Omental fat pad (tissue), 4 donors: ENCODE results near the gene LCE1D. TPM values are rescaled to one million over a fixed set of nuclear protein-coding genes. Genes with fewer than 3 reads are reported as not detected.

Experiments
- ATAC-seq: fragments of 150-250 bp; one replicate; pipeline ENCODE4 v1.9.1; 2016; ENCODE audit warnings: mild to moderate bottlenecking, moderate library complexity; ENCODE audit not compliant: low FRiP score
- DNase-seq: peaks from one replicate; pipeline ENCODE4 v3.0.0-alpha.2; 2019; ENCODE audit warnings: low spot score
- total RNA-seq, 4 donors: library from RNA; depleted of rRNA; stranded (reverse); fragments of >200 nt; gene quantifications; one replicate each; pipeline ENCODE4 v1.1.0, GENCODE V29; 2016
- TF ChIP-seq, protein P1 (sequence below), 3 donors: fragments of 450-650 bp; IDR thresholded peaks; one replicate each; pipeline ENCODE4 v1.5.1; 2016 to 2017; ENCODE audit warnings: antibody characterized with exemption in 3 of 3, mild to moderate bottlenecking in 3 of 3, moderate library complexity in 2 of 3

Gene LCE1D
- total RNA-seq, 4 donors from 2014 or later = not detected

DNA sequence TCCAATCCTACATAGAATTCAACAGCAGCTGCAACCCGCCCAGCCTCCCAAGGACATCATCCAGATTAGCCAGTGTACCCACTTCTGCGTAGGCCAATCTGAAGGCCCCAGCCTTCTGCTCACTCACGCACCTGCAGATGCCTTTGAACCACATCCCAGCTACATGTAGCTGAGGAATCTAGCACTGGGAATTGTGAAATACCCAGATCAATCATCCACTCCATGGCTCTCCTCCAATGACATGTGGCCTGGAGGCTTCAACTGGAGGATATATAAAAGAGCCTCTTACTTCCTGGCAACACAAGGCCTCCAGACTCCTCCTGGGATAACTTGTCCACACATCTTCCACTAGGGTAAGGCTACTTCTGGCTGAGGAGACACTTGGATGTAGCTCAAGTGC, 46.0 kb downstream of the LCE1D start, which contains the start of gene LCE6A:
Gene LCE6A, plus strand, starts transcription at position 301 of the 400 bp plus-strand sequence. CDS start 665 bp downstream, outside the sequence.
- DNase-seq (no peak), ATAC-seq (no peak)
- TF ChIP-seq, protein P1, sequence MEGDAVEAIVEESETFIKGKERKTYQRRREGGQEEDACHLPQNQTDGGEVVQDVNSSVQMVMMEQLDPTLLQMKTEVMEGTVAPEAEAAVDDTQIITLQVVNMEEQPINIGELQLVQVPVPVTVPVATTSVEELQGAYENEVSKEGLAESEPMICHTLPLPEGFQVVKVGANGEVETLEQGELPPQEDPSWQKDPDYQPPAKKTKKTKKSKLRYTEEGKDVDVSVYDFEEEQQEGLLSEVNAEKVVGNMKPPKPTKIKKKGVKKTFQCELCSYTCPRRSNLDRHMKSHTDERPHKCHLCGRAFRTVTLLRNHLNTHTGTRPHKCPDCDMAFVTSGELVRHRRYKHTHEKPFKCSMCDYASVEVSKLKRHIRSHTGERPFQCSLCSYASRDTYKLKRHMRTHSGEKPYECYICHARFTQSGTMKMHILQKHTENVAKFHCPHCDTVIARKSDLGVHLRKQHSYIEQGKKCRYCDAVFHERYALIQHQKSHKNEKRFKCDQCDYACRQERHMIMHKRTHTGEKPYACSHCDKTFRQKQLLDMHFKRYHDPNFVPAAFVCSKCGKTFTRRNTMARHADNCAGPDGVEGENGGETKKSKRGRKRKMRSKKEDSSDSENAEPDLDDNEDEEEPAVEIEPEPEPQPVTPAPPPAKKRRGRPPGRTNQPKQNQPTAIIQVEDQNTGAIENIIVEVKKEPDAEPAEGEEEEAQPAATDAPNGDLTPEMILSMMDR (IDR thresholded peaks at IDR 0.05) = no peak

Other genes with a start within 250 kb of the LCE1D start
- not detected for gene LCE3E, start 229.9 kb upstream of the LCE1D start, total RNA-seq
- not detected for gene LCE3D, start 216.2 kb upstream of the LCE1D start, total RNA-seq
- not detected for gene LCE3C, start 196.5 kb upstream of the LCE1D start, total RNA-seq
- gene LCE3B, start 182.9 kb upstream of the LCE1D start, total RNA-seq = not detected
- gene LCE3A, start 173.6 kb upstream of the LCE1D start, total RNA-seq = not detected
- not detected for gene LCE2D, start 133.3 kb upstream of the LCE1D start, total RNA-seq
- gene LCE2C, start 121.4 kb upstream of the LCE1D start, total RNA-seq = not detected
- gene LCE2B, start 110.6 kb upstream of the LCE1D start, total RNA-seq = not detected
- not detected for gene LCE2A, start 98.4 kb upstream of the LCE1D start, total RNA-seq
- not detected for gene LCE4A, start 88.6 kb upstream of the LCE1D start, total RNA-seq
- not detected for gene KPRP, start 38.7 kb upstream of the LCE1D start, total RNA-seq
- gene LCE1F, start 21.6 kb upstream of the LCE1D start, total RNA-seq = not detected
- gene LCE1E, start 10.5 kb upstream of the LCE1D start, total RNA-seq = not detected
- not detected for gene LCE1C, start 9.9 kb downstream of the LCE1D start, total RNA-seq
- not detected for gene LCE1B, start 15.2 kb downstream of the LCE1D start, total RNA-seq
- gene LCE1A, start 30.8 kb downstream of the LCE1D start, total RNA-seq = not detected
- gene LCE6A, start 46.1 kb downstream of the LCE1D start, total RNA-seq = not detected
- not detected for gene LCE7A, start 63.3 kb downstream of the LCE1D start, total RNA-seq
- not detected for gene SMCP, start 81.6 kb downstream of the LCE1D start, total RNA-seq
- not detected for gene IVL, start 111.8 kb downstream of the LCE1D start, total RNA-seq
- not detected for gene SPRR5, start 150.5 kb downstream of the LCE1D start, total RNA-seq
- gene SPRR4, start 173.9 kb downstream of the LCE1D start, total RNA-seq = not detected
- gene SPRR1A, start 187.4 kb downstream of the LCE1D start, total RNA-seq = not detected
- not detected for gene SPRR3, start 205.0 kb downstream of the LCE1D start, total RNA-seq
- not detected for gene SPRR1B, start 234.5 kb downstream of the LCE1D start, total RNA-seq
- not detected for gene SPRR2D, start 244.4 kb downstream of the LCE1D start, total RNA-seq